ENCODE measurements around the gene GUF1. TPM values are rescaled to one million over a fixed set of nuclear protein-coding genes. Genes with fewer than 3 reads are reported as not detected.

The GUF1 gene
- total RNA-seq, 2 experiments from 2014 or later, result 24.0 to 34.7 TPM

DNA sequence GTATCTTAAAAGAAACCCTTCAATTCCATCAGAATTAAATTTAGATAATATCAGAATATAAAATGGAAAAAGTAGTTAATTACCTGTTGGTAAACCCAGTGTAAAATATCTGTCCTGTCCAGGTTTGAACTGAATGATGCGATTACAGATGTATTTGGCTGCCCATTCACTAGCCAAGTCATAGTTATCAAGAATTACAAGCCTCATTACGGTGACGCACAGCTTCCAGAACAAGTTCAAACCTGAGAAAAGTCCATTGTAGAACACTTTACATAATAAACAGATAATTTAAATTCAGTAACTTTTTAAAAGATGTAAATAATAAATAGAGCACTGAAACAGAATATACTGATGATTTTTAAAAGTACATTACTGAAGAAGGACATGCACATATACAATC is 43.8 kb downstream of the GUF1 start:
- DNase-seq (ENCODE audit: low spot score), result no peak
- Histone ChIP-seq H3K9me2 (ENCODE audit: insufficient read depth, low read length) (no peaks in the 10 kb centered on the region), H4K20me1 (ENCODE audit: insufficient read depth, low read length) (peaks cover 6% of the 10 kb centered on the region), H3K27ac (ENCODE audit: low read depth, low read length, poor library complexity, severe bottlenecking) (no peak overlapping the region), H3K4me1 (ENCODE audit: insufficient read depth, low read length, poor library complexity, severe bottlenecking) (peaks cover 13% of the 10 kb centered on the region), H3K79me2 (ENCODE audit: insufficient read depth, low read depth, low read length) (peaks cover 86% of the 10 kb centered on the region), H3K4me2 (ENCODE audit: low read length) (no peak overlapping the region), H3K36me3 (ENCODE audit: insufficient read depth, low read length) (peaks cover 12% of the 10 kb centered on the region; the same call in 1 of the 2 replicates), H3K9me3 (ENCODE audit: low read length) (no peaks in the 10 kb centered on the region), H2AFZ (ENCODE audit: low read length) (no peak overlapping the region), H3K4me3 (ENCODE audit: low read depth, low read length, poor library complexity, severe bottlenecking) (no peak overlapping the region)
- CTCF ChIA-PET (ENCODE audit: unreplicated experiment), result no interaction called here
- POLR2A ChIA-PET, result no interaction called here
- no TSS peak for BruUV-seq (replicated peaks)
- TF ChIP-seq EZH2phosphoT487 (IDR thresholded peaks at IDR 0.05; ENCODE audit: borderline replicate concordance, low read depth, low read length) (no peak), CTCF (conservative IDR thresholded peaks at IDR 0.05; ENCODE audit: low read length) (no peak)
- intact Hi-C loops (cut with micrococcal nuclease; ENCODE audit: unreplicated experiment), result no loop called here

DNA sequence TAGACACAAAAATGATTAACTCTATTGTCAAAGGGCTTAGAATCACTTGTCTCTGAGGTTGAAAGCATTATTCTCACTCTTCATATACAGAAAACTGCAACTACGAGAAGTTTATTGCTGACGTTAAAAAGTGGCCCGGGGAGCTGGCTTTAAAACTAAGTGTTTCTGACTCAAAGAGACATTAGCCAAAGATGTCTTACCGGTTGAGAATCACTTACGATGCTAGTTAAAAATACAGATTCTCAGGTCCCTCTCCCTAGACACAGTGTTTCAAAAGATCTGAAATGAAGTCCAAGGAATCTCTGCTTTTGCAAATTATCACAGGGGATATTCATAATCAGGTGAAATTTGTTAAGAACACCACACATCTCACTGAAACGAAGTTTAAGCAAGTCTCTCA is 46.9 kb downstream of the GUF1 start:
- Histone ChIP-seq H3K4me3 (ENCODE audit: low read depth, low read length, poor library complexity, severe bottlenecking) (peak overlapping the region; percentile 90), H2AFZ (ENCODE audit: low read length) (no peak overlapping the region; the same call in 1 of the 2 replicates), H3K9me3 (ENCODE audit: low read length) (no peaks in the 10 kb centered on the region), H3K4me2 (ENCODE audit: low read length) (peak overlapping the region; percentile 84), H3K9me2 (ENCODE audit: insufficient read depth, low read length) (no peaks in the 10 kb centered on the region), H4K20me1 (ENCODE audit: insufficient read depth, low read length) (peaks cover 6% of the 10 kb centered on the region), H3K4me1 (ENCODE audit: insufficient read depth, low read length, poor library complexity, severe bottlenecking) (peaks cover 14% of the 10 kb centered on the region), H3K36me3 (ENCODE audit: insufficient read depth, low read length) (peaks cover 9% of the 10 kb centered on the region; the same call in 1 of the 2 replicates), H3K79me2 (ENCODE audit: insufficient read depth, low read depth, low read length) (peaks cover 57% of the 10 kb centered on the region), H3K27ac (ENCODE audit: low read depth, low read length, poor library complexity, severe bottlenecking) (no peak overlapping the region)
- intact Hi-C loops (cut with micrococcal nuclease; ENCODE audit: unreplicated experiment), result no loop called here
- no peak for DNase-seq (ENCODE audit: low spot score)
- POLR2A ChIA-PET, result interaction anchor here (1.1 to 3.5 kb wide), 3 partner anchors 13 to 47 kb away, joined by 3 to 16 read pairs (median 8); partner anchors contain the start of gene GUF1
- BruUV-seq (replicated peaks), result TSS peak; percentile 59
- CTCF ChIA-PET (ENCODE audit: unreplicated experiment), result no interaction called here
- TF ChIP-seq EZH2phosphoT487 (IDR thresholded peaks at IDR 0.05; ENCODE audit: borderline replicate concordance, low read depth, low read length) (no peak), CTCF (conservative IDR thresholded peaks at IDR 0.05; ENCODE audit: low read length) (no peak)

DNA sequence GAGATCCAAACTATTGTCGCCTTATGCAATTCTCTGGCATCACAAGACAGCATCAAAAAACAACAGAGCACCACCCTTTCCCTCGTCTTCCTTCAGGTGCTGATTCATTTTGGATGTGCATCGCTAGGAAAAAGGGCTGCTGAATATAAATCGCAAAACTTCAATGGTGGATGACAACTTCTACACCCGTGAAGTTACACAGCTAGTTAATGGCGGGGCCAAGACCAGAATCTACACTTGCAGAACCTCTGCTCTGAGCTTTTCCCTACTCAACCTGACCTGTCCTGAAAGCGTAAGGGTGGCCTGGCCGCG is 47.5 kb downstream of the GUF1 start:
- Histone ChIP-seq H3K4me3 (ENCODE audit: low read depth, low read length, poor library complexity, severe bottlenecking) (peak overlapping the region; percentile 90), H3K36me3 (ENCODE audit: insufficient read depth, low read length) (0 out of 2 replicates have a peak, but pooled peaks cover 4% of the 10 kb centered on the region), H3K27ac (ENCODE audit: low read depth, low read length, poor library complexity, severe bottlenecking) (peak overlapping the region; percentile 27), H3K4me2 (ENCODE audit: low read length) (peak overlapping the region; percentile 84), H4K20me1 (ENCODE audit: insufficient read depth, low read length) (peaks cover 6% of the 10 kb centered on the region), H3K9me2 (ENCODE audit: insufficient read depth, low read length) (no peaks in the 10 kb centered on the region), H2AFZ (ENCODE audit: low read length) (peak overlapping the region; percentile 99; the same call in 1 of the 2 replicates), H3K79me2 (ENCODE audit: insufficient read depth, low read depth, low read length) (peaks cover 52% of the 10 kb centered on the region), H3K9me3 (ENCODE audit: low read length) (no peaks in the 10 kb centered on the region), H3K4me1 (ENCODE audit: insufficient read depth, low read length, poor library complexity, severe bottlenecking) (peaks cover 14% of the 10 kb centered on the region)
- intact Hi-C loops (cut with micrococcal nuclease; ENCODE audit: unreplicated experiment), result loop anchor here (1.0 kb wide), 1 partner anchor 46 kb away; no protein-coding TSS in a partner anchor
- ChIA-PET CTCF (ENCODE audit: unreplicated experiment) (no interaction called here), POLR2A (interaction anchor here (1.1 to 3.5 kb wide), 4 partner anchors 9 to 47 kb away, joined by 3 to 16 read pairs (median 8); partner anchors contain the start of gene GUF1)
- DNase-seq (ENCODE audit: low spot score), result no peak
- no TSS peak for BruUV-seq (replicated peaks)
- TF ChIP-seq CTCF (conservative IDR thresholded peaks at IDR 0.05; ENCODE audit: low read length) (no peak), EZH2phosphoT487 (IDR thresholded peaks at IDR 0.05; ENCODE audit: borderline replicate concordance, low read depth, low read length) (no peak)

Data from OCI-LY7 (cell line).